Upper lobe of left lung (tissue), 6 donors: ENCODE results near the gene SNX32. TPM values are rescaled to one million over a fixed set of nuclear protein-coding genes. Genes with fewer than 3 reads are reported as not detected.

ENCODE experiments used
- ATAC-seq, 2 donors: fragments of 200-7000 bp; cut with Tn5 transposase; one replicate each; pipeline ENCODE4 v1.9.1; 2022; ENCODE audit warnings: mild to moderate bottlenecking in 2 of 2, moderate library complexity in 2 of 2; ENCODE audit not compliant: low FRiP score in 2 of 2
- DNase-seq, 2 donors: peaks; one replicate each; pipeline ENCODE4 v3.0.0-alpha.2; 2019 to 2020
- H3K27ac ChIP-seq, 4 donors: fragments of 200-600 bp; sonication (generic); one replicate each; pipeline ENCODE4 v1.5.1; 2016 to 2019
- H3K27me3 ChIP-seq, 4 donors: fragments of 200-600 bp; sonication (generic); one replicate each; pipeline ENCODE4 v1.5.1; 2017 to 2019
- H3K36me3 ChIP-seq, 4 donors: fragments of 200-600 bp; sonication (generic); one replicate each; pipeline ENCODE4 v1.5.1; 2016 to 2019
- H3K4me1 ChIP-seq, 4 donors: fragments of 200-600 bp; sonication (generic); one replicate each; pipeline ENCODE4 v1.5.1; 2018 to 2019
- H3K4me3 ChIP-seq, 4 donors: fragments of 200-600 bp; sonication (generic); one replicate each; pipeline ENCODE4 v1.5.1; 2017 to 2019; ENCODE audit warnings: mild to moderate bottlenecking in 2 of 4, moderate library complexity in 1 of 4
- H3K9me3 ChIP-seq, 4 donors: fragments of 200-600 bp; sonication (generic); one replicate each; pipeline ENCODE4 v1.5.1; 2018 to 2019
- CTCF ChIP-seq, 6 experiments: fragments of 450-650 bp in 4 of 6; fragments of 200-600 bp in 2 of 6; sonication (generic) in 2 of 6; IDR thresholded peaks; one replicate each; pipeline ENCODE4 v1.5.1; 2016 to 2019; ENCODE audit warnings: antibody characterized with exemption in 6 of 6
- EP300 ChIP-seq, 4 donors: sonication (generic); formaldehyde crosslinking; IDR thresholded peaks; one replicate each; pipeline ENCODE4 v1.5.1; 2017; ENCODE audit warnings: antibody characterized with exemption in 4 of 4, control low read depth in 2 of 4
- POLR2A ChIP-seq, 4 donors: fragments of 450-650 bp; IDR thresholded peaks; one replicate each; pipeline ENCODE4 v1.5.1; 2016 to 2017; ENCODE audit warnings: antibody characterized with exemption in 4 of 4, mild to moderate bottlenecking in 2 of 4
- POLR2AphosphoS5 ChIP-seq, 2 donors: sonication (generic); formaldehyde crosslinking; IDR thresholded peaks; one replicate each; pipeline ENCODE4 v1.5.1; 2017; ENCODE audit warnings: antibody characterized with exemption in 2 of 2
- WGBS, 2 donors: methylation state at CpG; one replicate each; pipeline ENCODE4 v1.1.5; 2017 to 2018; 5-methylcytosine and 5-hydroxymethylcytosine counted together
- total RNA-seq, 6 donors: library from RNA; depleted of rRNA in 4 of 6; stranded (reverse); fragments of >200 nt in 4 of 6; gene quantifications; one replicate each; pipeline versions ENCODE4 v1.1.0 to v1.2.1, GENCODE V29; 2016 to 2021
- donor health status: DM: no; HTN: no; CAD: no; lungs with moderate emphysema.
- donor health status: DM: no; HTN: yes; CAD: no; lungs with severe emphysema.

Gene SNX32
- total RNA-seq, 6 donors from 2014 or later: 0.37 to 0.69 TPM; not detected in 4

GRCh38 chr11:65793625-65794400, 40.0 kb upstream of the SNX32 start:
- Histone ChIP-seq H3K36me3 (no peaks in the 10 kb centered on the region), H3K4me1 (peaks cover 0 to 9% (median 3%) of the 10 kb centered on the region in 4 donors), H3K9me3 (no peaks in the 10 kb centered on the region), H3K27ac (no peak overlapping the region), H3K27me3 (no peaks in the 10 kb centered on the region), H3K4me3 (no peak overlapping the region)
- ATAC-seq (no peak), DNase-seq (peak in 1 of 2 donors; percentile 73)
- TF ChIP-seq CTCF (IDR thresholded peaks at IDR 0.05) (no peak), POLR2A (IDR thresholded peaks at IDR 0.05) (no peak), POLR2AphosphoS5 (IDR thresholded peaks at IDR 0.05) (no peak), EP300 (IDR thresholded peaks at IDR 0.05) (no peak)
- WGBS, 2 donors: 93 to 94% methylated on average over 18 to 28 of the region's 29 CpGs

- TF ChIP-seq EP300 (IDR thresholded peaks at IDR 0.05) (no peak), POLR2AphosphoS5 (IDR thresholded peaks at IDR 0.05) (no peak), POLR2A (IDR thresholded peaks at IDR 0.05) (no peak), CTCF (IDR thresholded peaks at IDR 0.05) (no peak)
- no peak overlapping the region for H3K27ac ChIP-seq
- peak in 1 of 2 donors; percentile 68 for DNase-seq
- no peaks in the 10 kb centered on the region for H3K9me3 ChIP-seq
- 93 to 100% methylated on average over 13 to 42 of the region's 42 CpGs for WGBS, 2 donors
- ATAC-seq: no peak
- no peak overlapping the region for H3K4me3 ChIP-seq
- no peaks in the 10 kb centered on the region for H3K36me3 ChIP-seq
- peaks cover 0 to 9% (median 3%) of the 10 kb centered on the region in 4 donors for H3K4me1 ChIP-seq
- H3K27me3 ChIP-seq: no peaks in the 10 kb centered on the region
Observed at GRCh38 chr11:65794570-65795510, 38.9 kb upstream of the SNX32 start.

GRCh38 chr11:65796726-65797601, 36.8 kb upstream of the SNX32 start:
- no peaks in the 10 kb centered on the region for H3K9me3 ChIP-seq
- no peaks in the 10 kb centered on the region for H3K27me3 ChIP-seq
- ATAC-seq (no peak), DNase-seq (peak in 1 of 2 donors; percentile 46)
- no peak for TF ChIP-seq POLR2A (IDR thresholded peaks at IDR 0.05)
- no peak for TF ChIP-seq EP300 (IDR thresholded peaks at IDR 0.05)
- no peak for TF ChIP-seq CTCF (IDR thresholded peaks at IDR 0.05)
- TF ChIP-seq POLR2AphosphoS5 (IDR thresholded peaks at IDR 0.05): no peak
- no peaks in the 10 kb centered on the region for H3K36me3 ChIP-seq
- no peak overlapping the region for H3K27ac ChIP-seq
- WGBS, 2 donors: 71 to 74% methylated on average over 12 to 15 of the region's 15 CpGs
- no peak overlapping the region for H3K4me3 ChIP-seq
- peaks cover 0 to 2% (median 0%) of the 10 kb centered on the region in 4 donors for H3K4me1 ChIP-seq

GRCh38 chr11:65797711-65798110, 36.1 kb upstream of the SNX32 start:
- Histone ChIP-seq H3K27ac (no peak overlapping the region), H3K4me3 (no peak overlapping the region), H3K36me3 (no peaks in the 10 kb centered on the region), H3K9me3 (no peaks in the 10 kb centered on the region), H3K4me1 (no peaks in the 10 kb centered on the region), H3K27me3 (no peaks in the 10 kb centered on the region)
- peak in 1 of 2 donors; percentile 24 for ATAC-seq
- 80 to 84% methylated on average over 2 to 12 of the region's 13 CpGs for WGBS, 2 donors
- TF ChIP-seq POLR2AphosphoS5 (IDR thresholded peaks at IDR 0.05): no peak
- no peak for TF ChIP-seq CTCF (IDR thresholded peaks at IDR 0.05)
- TF ChIP-seq EP300 (IDR thresholded peaks at IDR 0.05): no peak
- no peak for TF ChIP-seq POLR2A (IDR thresholded peaks at IDR 0.05)
- peak in 1 of 2 donors; percentile 55 for DNase-seq
